ENCODE measurements around the gene TNPO3. TPM values are rescaled to one million over a fixed set of nuclear protein-coding genes. Genes with fewer than 3 reads are reported as not detected.
A peak's percentile ranks its signal among the peaks of the same experiment; 100 is the strongest.

Gene TNPO3
- total RNA-seq, 2 experiments from 2014 or later: 65.7 to 66.4 TPM

DNA sequence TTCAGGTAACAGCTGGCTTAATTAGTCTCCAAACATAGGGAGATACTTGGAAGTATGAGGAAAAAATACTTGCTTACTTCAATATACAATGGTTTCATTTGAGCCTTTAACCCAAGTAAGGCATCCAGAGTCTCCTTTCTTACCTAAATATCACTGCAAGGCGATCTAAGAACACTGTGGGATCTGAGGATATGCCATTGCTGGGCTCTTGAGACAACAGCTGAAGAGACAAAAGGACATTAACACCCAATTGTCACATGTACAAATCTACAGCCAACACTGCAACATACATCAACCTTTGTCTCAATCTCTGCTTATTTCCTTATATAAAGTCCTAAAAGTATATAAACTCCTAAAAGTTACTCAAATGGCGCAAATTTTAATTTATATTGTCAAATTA lies 72.8 kb downstream of the TNPO3 start:
- Mint-ChIP-seq H3K27me3 (ENCODE audit: low read depth) (no peaks in the 10 kb centered on the region), H3K27ac (no peak overlapping the region), H3K4me3 (no peak overlapping the region), H3K4me1 (ENCODE audit: low read depth) (no peaks in the 10 kb centered on the region), H3K36me3 (ENCODE audit: low read depth) (peaks cover 45% of the 10 kb centered on the region), H3K9me3 (no peaks in the 10 kb centered on the region)
- CTCF ChIA-PET: interaction anchor here (3.2 kb wide), 1 partner anchor 110 kb away, joined by 8 read pairs; no protein-coding TSS in a partner anchor
- DNase-seq: no peak
- intact Hi-C loops (cut with micrococcal nuclease): no loop called here

DNA sequence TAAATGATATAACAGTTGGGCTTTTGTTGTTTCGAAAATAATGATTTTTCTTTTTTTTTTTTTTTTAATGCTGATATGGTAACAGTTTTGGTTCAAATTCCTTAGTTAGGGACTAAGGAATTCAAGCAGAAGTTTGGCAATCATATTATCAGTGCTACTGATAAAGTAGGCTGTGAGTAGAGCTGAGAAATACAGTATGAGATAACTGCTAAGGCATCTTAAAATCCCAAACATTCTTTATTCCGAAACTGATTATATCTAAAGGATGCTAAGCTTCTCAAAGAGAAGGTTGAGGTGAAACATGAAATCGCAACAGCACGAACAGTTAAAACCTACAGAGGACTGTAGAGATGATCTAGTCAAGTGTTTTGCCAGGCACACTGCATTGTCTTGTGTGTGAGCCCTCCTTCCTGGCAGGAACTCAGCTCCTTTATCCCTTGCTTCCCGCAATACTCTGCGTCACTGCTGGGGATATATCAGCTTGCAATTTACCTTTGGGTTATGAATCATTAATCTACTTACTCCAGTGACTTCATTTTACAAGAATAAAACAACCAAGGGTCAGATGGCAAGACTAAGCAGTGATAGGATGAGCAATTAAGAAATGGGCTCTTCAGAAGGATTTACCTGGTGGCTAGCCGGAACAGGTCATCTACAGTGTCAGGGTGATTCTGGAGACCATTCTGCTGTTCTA lies 80.5 kb downstream of the TNPO3 start:
- CTCF ChIA-PET: interaction anchor here (1.0 to 1.9 kb wide), 2 partner anchors 11 to 117 kb away, joined by 3 to 4 read pairs; no protein-coding TSS in a partner anchor
- Mint-ChIP-seq H3K27ac (no peak overlapping the region), H3K9me3 (no peaks in the 10 kb centered on the region), H3K4me3 (no peak overlapping the region), H3K36me3 (ENCODE audit: low read depth) (peaks cover 40% of the 10 kb centered on the region), H3K27me3 (ENCODE audit: low read depth) (no peaks in the 10 kb centered on the region), H3K4me1 (ENCODE audit: low read depth) (no peaks in the 10 kb centered on the region)
- intact Hi-C loops (cut with micrococcal nuclease): no loop called here
- DNase-seq: no peak

DNA sequence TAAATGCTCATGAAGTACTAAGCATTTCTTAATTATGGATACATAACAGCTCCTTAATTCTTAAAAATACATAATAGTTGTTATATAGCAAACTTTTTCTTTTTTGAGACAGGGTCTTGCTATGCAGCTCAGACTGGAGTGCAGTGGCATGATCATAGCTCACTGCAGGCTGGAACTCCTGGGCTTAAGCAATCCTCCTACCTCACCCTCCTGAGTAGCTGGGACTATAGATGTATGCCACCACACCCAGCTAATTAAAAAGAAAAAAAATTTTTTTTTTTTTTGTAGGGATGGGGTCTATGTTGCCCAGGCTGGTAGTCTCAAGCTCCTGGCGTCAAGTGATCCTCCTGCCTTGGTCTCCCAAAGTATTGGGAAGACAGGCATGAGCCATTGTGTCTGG lies 86.3 kb downstream of the TNPO3 start:
- no peak overlapping the region for H3K4me3 Mint-ChIP-seq
- CTCF ChIA-PET: interaction anchor here (0.8 to 1.4 kb wide), 3 partner anchors 10 to 123 kb away, joined by 3 to 4 read pairs (median 4); no protein-coding TSS in a partner anchor
- intact Hi-C loops (cut with micrococcal nuclease): no loop called here
- H3K27ac Mint-ChIP-seq: no peak overlapping the region
- H3K9me3 Mint-ChIP-seq: no peaks in the 10 kb centered on the region
- DNase-seq: no peak
- H3K4me1 Mint-ChIP-seq (ENCODE audit: low read depth): peaks cover 3% of the 10 kb centered on the region
- H3K36me3 Mint-ChIP-seq (ENCODE audit: low read depth): peaks cover 36% of the 10 kb centered on the region
- no peaks in the 10 kb centered on the region for H3K27me3 Mint-ChIP-seq (ENCODE audit: low read depth)

DNA sequence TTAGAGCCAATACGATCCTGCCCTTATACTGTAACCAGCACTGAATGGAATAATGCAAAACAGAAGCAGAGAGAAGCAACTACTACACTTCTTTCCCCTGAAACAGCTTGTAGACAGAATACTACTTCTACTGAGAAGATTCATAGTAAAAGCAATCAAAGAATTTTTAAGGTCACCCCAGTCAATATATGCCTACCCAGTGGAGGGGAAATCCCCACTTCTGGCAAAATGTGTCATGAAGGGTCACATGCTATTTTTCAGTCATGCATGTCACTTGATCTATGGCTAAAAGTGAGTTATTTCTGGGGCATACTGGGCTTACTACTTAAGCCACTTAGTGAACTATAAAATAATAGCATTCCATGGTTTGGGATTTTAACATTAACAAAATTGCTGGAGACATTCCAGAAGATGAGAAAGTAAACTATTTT lies 91.6 kb downstream of the TNPO3 start:
- Mint-ChIP-seq H3K27me3 (ENCODE audit: low read depth) (no peaks in the 10 kb centered on the region), H3K4me3 (peak overlapping the region; percentile 6), H3K4me1 (ENCODE audit: low read depth) (peaks cover 35% of the 10 kb centered on the region), H3K36me3 (ENCODE audit: low read depth) (peaks cover 45% of the 10 kb centered on the region), H3K27ac (peak overlapping the region; percentile 87), H3K9me3 (no peaks in the 10 kb centered on the region)
- intact Hi-C loops (cut with micrococcal nuclease): loop anchor here (1.0 to 2.0 kb wide), 9 partner anchors 45 to 601 kb away; partner anchors contain the start of gene HILPDA
- CTCF ChIA-PET: interaction anchor here (0.7 to 2.2 kb wide), 4 partner anchors 11 to 502 kb away, joined by 3 to 5 read pairs (median 3); no protein-coding TSS in a partner anchor
- DNase-seq: peak; percentile 80

DNA sequence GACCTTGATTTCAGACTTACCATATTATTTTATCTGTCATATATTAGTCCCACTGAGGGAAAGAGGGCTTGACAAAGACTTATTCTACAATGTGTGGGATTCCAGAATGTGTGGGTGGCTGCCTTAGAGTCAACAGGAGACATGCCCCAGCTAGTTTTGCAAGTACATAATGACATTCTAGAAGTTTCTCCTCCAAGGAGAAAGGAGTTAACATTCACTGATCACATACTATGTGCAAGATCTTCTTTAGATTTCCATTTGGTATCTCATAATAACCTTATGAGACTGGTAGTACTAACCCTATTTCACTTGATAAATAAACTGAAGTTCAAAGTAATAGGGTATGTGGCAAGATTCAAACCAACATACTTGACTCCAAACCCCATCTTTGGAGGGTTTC lies 92.0 kb downstream of the TNPO3 start:
- CTCF ChIA-PET: interaction anchor here (1.0 to 2.2 kb wide), 3 partner anchors 22 to 129 kb away, joined by 3 to 5 read pairs (median 3); no protein-coding TSS in a partner anchor
- Mint-ChIP-seq H3K9me3 (no peaks in the 10 kb centered on the region), H3K4me3 (peak overlapping the region; percentile 5), H3K4me1 (ENCODE audit: low read depth) (peaks cover 35% of the 10 kb centered on the region), H3K27me3 (ENCODE audit: low read depth) (no peaks in the 10 kb centered on the region), H3K36me3 (ENCODE audit: low read depth) (peaks cover 45% of the 10 kb centered on the region), H3K27ac (peak overlapping the region; percentile 87)
- intact Hi-C loops (cut with micrococcal nuclease): loop anchor here (1.0 to 2.0 kb wide), 10 partner anchors 24 to 600 kb away; partner anchors contain the start of gene HILPDA
- DNase-seq: no peak

DNA sequence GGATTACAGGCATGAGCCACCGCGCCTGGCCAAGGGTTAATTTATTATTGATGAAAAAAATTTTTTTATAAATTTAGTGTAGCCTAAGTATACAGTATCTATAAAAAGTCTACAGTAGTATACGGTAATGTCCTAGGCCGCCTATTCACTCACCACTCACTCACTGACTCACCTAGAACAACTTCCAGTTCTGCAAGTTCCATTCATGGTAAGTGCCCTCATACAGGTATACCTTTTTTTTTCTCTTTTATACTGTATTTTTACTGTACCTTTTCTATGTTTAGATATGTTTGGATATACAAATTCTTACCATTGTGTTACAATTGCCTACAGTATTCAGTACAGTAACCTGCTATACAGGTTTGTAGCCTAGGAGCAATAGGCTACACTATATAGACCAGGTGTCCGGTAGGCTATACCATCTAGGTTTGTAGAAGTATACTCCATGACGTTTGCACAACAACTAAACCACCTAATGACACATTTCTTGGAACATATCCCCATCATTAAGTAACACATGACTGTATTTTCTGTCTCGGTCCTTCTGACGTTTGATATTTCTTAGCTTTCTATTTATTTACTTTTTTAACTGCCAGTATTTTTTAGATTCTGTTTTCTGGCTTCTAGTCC lies 93.8 kb downstream of the TNPO3 start:
- no peaks in the 10 kb centered on the region for H3K9me3 Mint-ChIP-seq
- H3K4me1 Mint-ChIP-seq (ENCODE audit: low read depth): peaks cover 35% of the 10 kb centered on the region
- DNase-seq: no peak
- H3K4me3 Mint-ChIP-seq: no peak overlapping the region
- intact Hi-C loops (cut with micrococcal nuclease): no loop called here
- CTCF ChIA-PET: no interaction called here
- H3K27ac Mint-ChIP-seq: peak overlapping the region; percentile 25
- H3K27me3 Mint-ChIP-seq (ENCODE audit: low read depth): no peaks in the 10 kb centered on the region
- peaks cover 52% of the 10 kb centered on the region for H3K36me3 Mint-ChIP-seq (ENCODE audit: low read depth)

DNA sequence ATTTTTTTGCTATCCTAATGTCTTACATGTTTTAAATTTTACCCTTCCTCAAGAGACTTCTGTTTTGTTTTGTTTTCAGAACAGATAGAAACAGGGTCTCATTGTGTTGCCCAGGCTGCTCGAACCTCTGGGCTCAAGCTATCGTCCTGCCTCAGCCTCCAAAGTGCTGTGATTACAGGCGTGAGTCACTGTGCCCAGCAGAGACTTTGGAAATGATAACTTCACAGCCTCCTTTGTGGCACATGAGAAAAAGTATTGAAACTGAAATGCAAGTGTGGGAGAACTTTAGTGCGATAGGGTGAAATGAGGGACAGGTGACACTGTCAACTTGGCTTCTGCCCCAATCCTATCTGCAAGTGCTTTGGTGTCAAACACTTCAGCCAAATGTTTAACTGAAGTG lies 95.6 kb downstream of the TNPO3 start:
- Mint-ChIP-seq H3K4me1 (ENCODE audit: low read depth) (peaks cover 39% of the 10 kb centered on the region), H3K36me3 (ENCODE audit: low read depth) (peaks cover 47% of the 10 kb centered on the region), H3K9me3 (no peaks in the 10 kb centered on the region), H3K4me3 (no peak overlapping the region), H3K27me3 (ENCODE audit: low read depth) (no peaks in the 10 kb centered on the region), H3K27ac (no peak overlapping the region)
- intact Hi-C loops (cut with micrococcal nuclease): no loop called here
- CTCF ChIA-PET: interaction anchor here (0.9 kb wide), 1 partner anchor 10 kb away, joined by 3 read pairs; no protein-coding TSS in a partner anchor
- DNase-seq: peak; percentile 39

DNA sequence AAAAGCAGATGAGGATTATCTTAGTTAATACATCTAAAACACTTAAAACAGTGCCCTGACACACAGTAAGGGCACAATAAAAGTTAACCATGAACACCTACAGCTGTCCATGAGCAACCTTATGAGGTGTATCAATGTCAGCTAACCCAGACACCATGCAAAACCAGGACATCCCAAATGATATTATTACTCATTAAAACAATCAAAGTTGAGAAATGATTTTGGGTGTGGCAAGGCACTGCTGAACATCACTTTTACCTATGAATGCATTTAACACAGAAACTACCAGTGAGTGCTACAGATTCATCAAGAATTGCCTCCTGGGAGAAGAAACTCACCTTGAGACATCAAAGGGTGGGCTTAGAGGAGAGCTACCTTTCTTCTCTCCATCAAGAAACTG lies 98.9 kb downstream of the TNPO3 start:
- Mint-ChIP-seq H3K9me3 (no peaks in the 10 kb centered on the region), H3K4me1 (ENCODE audit: low read depth) (peaks cover 15% of the 10 kb centered on the region), H3K4me3 (no peak overlapping the region), H3K36me3 (ENCODE audit: low read depth) (peaks cover 51% of the 10 kb centered on the region), H3K27me3 (ENCODE audit: low read depth) (no peaks in the 10 kb centered on the region), H3K27ac (no peak overlapping the region)
- CTCF ChIA-PET: interaction anchor here (1.3 kb wide), 1 partner anchor 72 kb away, joined by 4 read pairs; no protein-coding TSS in a partner anchor
- no peak for DNase-seq
- intact Hi-C loops (cut with micrococcal nuclease): no loop called here

DNA sequence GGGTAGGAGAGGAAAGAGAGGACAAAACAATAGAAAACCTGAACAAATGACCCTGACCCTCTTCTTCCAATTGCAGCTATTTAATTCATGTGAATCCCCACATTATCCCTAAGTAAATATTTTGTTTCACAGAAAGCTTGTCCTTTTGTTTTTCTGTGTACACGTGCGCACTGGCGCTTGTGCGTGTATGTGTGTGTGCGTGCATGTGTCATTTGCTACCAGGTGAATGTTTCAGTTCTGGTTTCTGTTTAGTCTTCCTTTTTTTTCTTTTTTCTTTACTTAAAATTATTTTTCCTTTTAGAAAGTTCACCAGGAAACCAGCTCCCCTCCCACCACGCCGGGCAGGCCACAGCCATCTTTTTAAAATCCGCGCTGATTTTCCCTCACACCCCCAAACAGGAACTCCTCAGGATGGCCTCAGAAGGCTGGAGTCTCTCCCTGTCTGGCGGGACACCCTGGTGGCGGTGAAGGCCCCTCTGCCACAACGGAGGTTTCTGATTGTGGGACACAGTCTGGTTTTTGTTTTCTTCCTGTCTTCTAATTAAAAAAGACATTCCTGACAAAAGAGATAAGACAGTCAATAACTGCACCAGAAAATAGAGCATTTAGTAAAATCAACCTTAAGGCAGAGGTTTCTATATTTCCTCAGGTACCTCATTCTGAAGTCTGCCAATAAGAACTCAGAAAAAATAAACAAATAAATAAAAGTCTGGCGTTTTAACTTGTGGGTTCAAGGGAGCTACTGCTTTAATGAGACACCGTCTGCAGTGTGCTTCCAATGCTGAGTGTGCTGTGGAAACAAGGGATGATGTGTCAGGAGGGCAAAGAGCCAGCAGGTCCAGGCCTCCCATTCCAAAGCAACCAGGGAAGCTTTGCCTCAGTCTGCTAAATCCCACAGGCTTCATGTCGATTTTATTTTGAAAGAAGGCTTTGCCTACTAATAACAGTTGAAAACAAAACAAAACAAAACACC lies 99.8 kb downstream of the TNPO3 start:
- H3K36me3 Mint-ChIP-seq (ENCODE audit: low read depth): peaks cover 51% of the 10 kb centered on the region
- DNase-seq: no peak
- no peak overlapping the region for H3K4me3 Mint-ChIP-seq
- no peak overlapping the region for H3K27ac Mint-ChIP-seq
- CTCF ChIA-PET: interaction anchor here (1.5 kb wide), 1 partner anchor 137 kb away, joined by 3 read pairs; no protein-coding TSS in a partner anchor
- H3K9me3 Mint-ChIP-seq: no peaks in the 10 kb centered on the region
- H3K27me3 Mint-ChIP-seq (ENCODE audit: low read depth): no peaks in the 10 kb centered on the region
- intact Hi-C loops (cut with micrococcal nuclease): no loop called here
- peaks cover 15% of the 10 kb centered on the region for H3K4me1 Mint-ChIP-seq (ENCODE audit: low read depth)

DNA sequence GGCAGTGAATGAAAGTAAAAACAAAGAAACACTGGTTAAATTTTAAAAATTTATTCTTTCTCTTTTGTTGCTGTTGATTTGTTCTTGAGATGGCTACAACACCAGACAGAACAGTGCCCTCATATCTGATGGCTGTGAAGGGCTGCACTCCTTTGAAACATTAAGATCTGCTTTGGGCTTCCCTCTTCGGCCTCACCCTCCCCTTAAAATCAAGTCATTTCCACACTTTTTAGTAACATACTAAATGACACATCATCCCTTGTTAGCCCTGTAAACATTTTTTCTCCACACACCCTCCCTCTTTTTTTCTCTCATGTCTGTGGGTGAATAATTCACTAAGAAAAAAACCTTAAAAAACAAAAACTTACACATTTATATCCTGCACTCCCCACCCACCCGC lies 100.8 kb downstream of the TNPO3 start:
- Mint-ChIP-seq H3K9me3 (no peaks in the 10 kb centered on the region), H3K4me3 (no peak overlapping the region), H3K27me3 (ENCODE audit: low read depth) (no peaks in the 10 kb centered on the region), H3K4me1 (ENCODE audit: low read depth) (peaks cover 7% of the 10 kb centered on the region), H3K36me3 (ENCODE audit: low read depth) (peaks cover 42% of the 10 kb centered on the region), H3K27ac (no peak overlapping the region)
- intact Hi-C loops (cut with micrococcal nuclease): no loop called here
- CTCF ChIA-PET: interaction anchor here (0.7 to 1.5 kb wide), 2 partner anchors 95 to 138 kb away, joined by 3 read pairs; no protein-coding TSS in a partner anchor
- DNase-seq: no peak

DNA sequence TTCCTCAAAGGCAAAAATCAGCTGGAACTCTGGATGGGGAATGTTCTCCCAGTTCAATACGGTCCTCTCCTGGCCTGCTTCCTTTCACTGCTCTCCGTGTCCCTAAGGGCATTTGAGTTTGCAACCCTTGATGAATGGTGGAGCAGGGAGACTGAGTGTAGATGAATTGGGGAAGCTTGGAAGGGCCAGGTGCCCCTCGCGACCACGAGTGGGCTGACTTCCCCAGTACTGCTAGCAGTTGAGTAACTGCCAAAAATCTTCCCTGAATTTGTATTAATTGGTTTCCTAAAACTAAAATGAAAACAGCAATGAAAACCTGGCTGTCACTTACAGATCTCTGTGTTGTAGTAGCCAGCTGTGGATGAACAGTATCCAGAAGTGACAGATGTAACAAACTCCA lies 103.6 kb downstream of the TNPO3 start:
- no peak overlapping the region for H3K27ac Mint-ChIP-seq
- peaks cover 24% of the 10 kb centered on the region for H3K36me3 Mint-ChIP-seq (ENCODE audit: low read depth)
- H3K4me3 Mint-ChIP-seq: no peak overlapping the region
- CTCF ChIA-PET: interaction anchor here (0.6 kb wide), 1 partner anchor 141 kb away, joined by 3 read pairs; no protein-coding TSS in a partner anchor
- no peak for DNase-seq
- H3K27me3 Mint-ChIP-seq (ENCODE audit: low read depth): no peaks in the 10 kb centered on the region
- H3K4me1 Mint-ChIP-seq (ENCODE audit: low read depth): peaks cover 5% of the 10 kb centered on the region
- no peaks in the 10 kb centered on the region for H3K9me3 Mint-ChIP-seq
- intact Hi-C loops (cut with micrococcal nuclease): no loop called here

All from activated naive CD4-positive, alpha-beta T cell treated with anti-CD3 and anti-CD28 coated beads for 36 hours (primary cell).